ENCODE measurements around the gene ENTPD1.
A peak's percentile ranks its signal among the peaks of the same experiment; 100 is the strongest.

Gene ENTPD1

DNA sequence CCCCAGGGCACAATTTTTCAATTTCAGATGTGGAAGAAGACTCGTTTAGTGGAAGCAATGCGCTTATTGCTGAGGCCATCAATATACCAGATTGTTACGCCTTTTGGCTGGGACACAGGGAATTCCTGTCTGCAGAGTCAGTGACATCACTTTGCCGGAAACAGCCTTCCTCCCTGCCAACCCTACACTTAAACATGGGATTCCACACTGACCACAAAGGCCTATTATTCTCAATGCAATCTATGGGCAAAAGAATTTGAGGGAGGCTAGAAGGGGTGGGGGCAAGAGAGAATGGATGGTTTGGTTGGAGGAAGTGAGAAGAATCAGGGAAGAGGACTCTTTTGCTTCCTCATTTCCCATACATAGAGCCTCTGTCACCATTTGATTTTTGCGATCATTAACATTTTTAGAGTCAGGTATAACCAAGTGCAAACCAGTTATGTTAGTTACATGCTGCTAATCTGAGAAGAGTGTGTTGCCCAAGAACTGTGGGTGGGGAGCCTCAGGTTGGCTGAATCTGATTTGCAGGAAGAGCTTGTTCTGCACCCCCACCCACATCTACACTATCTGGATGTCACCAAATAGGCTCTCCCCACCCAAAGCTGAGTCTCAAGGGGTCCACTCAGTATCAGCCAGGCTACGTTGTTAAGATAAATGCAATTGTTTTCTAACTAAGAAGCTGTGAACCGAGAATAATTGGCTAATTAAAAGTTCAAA is 58.2 kb downstream of the ENTPD1 start:
- peak overlapping the region; percentile 11; the same call in 1 of the 2 replicates for H3K27ac ChIP-seq (ENCODE audit: low read length)
- peaks cover 44% of the 10 kb centered on the region for H3K36me3 ChIP-seq (replicated peaks; ENCODE audit: low read depth, low read length)
- no peak overlapping the region for H2AFZ ChIP-seq (ENCODE audit: low read depth, low read length)
- H3K9ac ChIP-seq (ENCODE audit: low read length), result no peak overlapping the region
- no peaks in the 10 kb centered on the region for H3K27me3 ChIP-seq (ENCODE audit: low read depth, low read length)
- no peak overlapping the region for H3K4me3 ChIP-seq (ENCODE audit: low read length)
- H4K20me1 ChIP-seq (ENCODE audit: insufficient read depth, low read length), result no peaks in the 10 kb centered on the region
- peak overlapping the region; percentile 32 for H3K4me2 ChIP-seq (ENCODE audit: low read length)
- no peaks in the 10 kb centered on the region for H3K9me3 ChIP-seq (ENCODE audit: insufficient read depth, low read length)
- H3K79me2 ChIP-seq (ENCODE audit: low read length), result peaks cover 11% of the 10 kb centered on the region; the same call in 1 of the 2 replicates
- H3K4me1 ChIP-seq (ENCODE audit: low read length), result peaks cover 51% of the 10 kb centered on the region
- TF ChIP-seq EZH2phosphoT487 (IDR thresholded peaks at IDR 0.05; ENCODE audit: low read depth), result no peak
- TF ChIP-seq CTCF (IDR thresholded peaks at IDR 0.05; ENCODE audit: low read depth, low read length), result no peak

- Histone ChIP-seq H3K27me3 (ENCODE audit: low read depth, low read length) (no peaks in the 10 kb centered on the region), H3K4me2 (ENCODE audit: low read length) (peak overlapping the region; percentile 21; the same call in 1 of the 2 replicates), H3K4me1 (ENCODE audit: low read length) (peaks cover 60% of the 10 kb centered on the region), H2AFZ (ENCODE audit: low read depth, low read length) (no peak overlapping the region), H4K20me1 (ENCODE audit: insufficient read depth, low read length) (no peaks in the 10 kb centered on the region), H3K27ac (ENCODE audit: low read length) (no peak overlapping the region), H3K4me3 (ENCODE audit: low read length) (no peak overlapping the region), H3K9ac (ENCODE audit: low read length) (no peak overlapping the region), H3K9me3 (ENCODE audit: insufficient read depth, low read length) (no peaks in the 10 kb centered on the region), H3K36me3 (replicated peaks; ENCODE audit: low read depth, low read length) (peaks cover 44% of the 10 kb centered on the region), H3K79me2 (ENCODE audit: low read length) (peaks cover 11% of the 10 kb centered on the region; the same call in 1 of the 2 replicates)
- TF ChIP-seq EZH2phosphoT487 (IDR thresholded peaks at IDR 0.05; ENCODE audit: low read depth), result no peak
- TF ChIP-seq CTCF (IDR thresholded peaks at IDR 0.05; ENCODE audit: low read depth, low read length), result no peak
Observed at GRCh38 chr10:95815133-95815532, 59.2 kb downstream of the ENTPD1 start.

DNA sequence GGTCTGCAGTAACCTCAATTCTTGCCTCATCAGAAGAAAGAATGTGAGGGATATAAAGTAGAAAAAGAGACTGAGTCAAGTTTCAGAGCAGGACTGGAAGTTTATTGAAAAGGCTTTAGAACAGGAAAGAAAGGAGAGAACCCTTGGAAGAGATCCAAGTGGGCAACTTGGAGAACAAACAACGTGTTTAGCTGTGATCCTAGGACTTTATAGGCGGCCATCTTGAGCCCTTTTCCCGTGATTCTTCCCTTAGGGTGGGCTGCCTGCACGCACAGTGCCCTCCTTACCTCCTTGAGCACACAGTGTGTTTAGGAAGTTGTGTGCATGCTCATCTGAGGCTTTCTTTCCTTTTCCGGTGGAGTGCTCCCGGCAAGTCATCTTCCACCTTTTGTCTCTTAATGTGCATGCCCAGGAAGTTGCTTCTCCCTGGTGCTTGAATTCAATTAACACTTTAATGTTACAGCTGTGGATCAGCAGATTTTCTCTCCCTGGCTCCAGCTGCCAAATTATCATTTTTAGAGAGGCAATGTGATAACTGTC is 59.8 kb downstream of the ENTPD1 start:
- no peak overlapping the region for H3K27ac ChIP-seq (ENCODE audit: low read length)
- no peak overlapping the region for H3K4me3 ChIP-seq (ENCODE audit: low read length)
- H3K79me2 ChIP-seq (ENCODE audit: low read length), result peaks cover 11% of the 10 kb centered on the region; the same call in 1 of the 2 replicates
- peaks cover 62% of the 10 kb centered on the region for H3K4me1 ChIP-seq (ENCODE audit: low read length)
- no peak overlapping the region for H3K4me2 ChIP-seq (ENCODE audit: low read length)
- TF ChIP-seq CTCF (IDR thresholded peaks at IDR 0.05; ENCODE audit: low read depth, low read length) (no peak), EZH2phosphoT487 (IDR thresholded peaks at IDR 0.05; ENCODE audit: low read depth) (no peak)
- H3K9me3 ChIP-seq (ENCODE audit: insufficient read depth, low read length), result no peaks in the 10 kb centered on the region
- no peak overlapping the region for H3K9ac ChIP-seq (ENCODE audit: low read length)
- H2AFZ ChIP-seq (ENCODE audit: low read depth, low read length), result no peak overlapping the region
- peaks cover 40% of the 10 kb centered on the region for H3K36me3 ChIP-seq (replicated peaks; ENCODE audit: low read depth, low read length)
- H3K27me3 ChIP-seq (ENCODE audit: low read depth, low read length), result no peaks in the 10 kb centered on the region
- H4K20me1 ChIP-seq (ENCODE audit: insufficient read depth, low read length), result no peaks in the 10 kb centered on the region

DNA sequence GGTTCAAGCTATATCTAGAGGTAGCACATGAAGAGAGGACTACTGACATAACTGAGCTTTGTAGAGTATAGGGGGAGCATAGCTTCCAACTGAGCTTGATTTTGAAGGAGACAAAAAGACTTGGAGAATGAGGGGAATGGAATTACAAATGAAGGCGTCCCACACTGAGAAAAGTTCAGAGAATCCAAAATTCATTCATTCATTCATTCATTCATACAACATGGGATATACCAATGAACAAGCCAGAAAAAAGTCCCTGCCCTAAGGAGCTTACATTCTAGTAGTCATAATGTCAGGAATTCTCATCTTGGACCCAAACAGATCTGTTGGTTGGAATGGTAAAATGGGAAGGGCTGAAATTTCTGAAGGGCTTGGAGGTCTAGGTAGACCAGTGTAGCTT is 62.0 kb downstream of the ENTPD1 start:
- H2AFZ ChIP-seq (ENCODE audit: low read depth, low read length), result no peak overlapping the region
- no peak overlapping the region for H3K4me2 ChIP-seq (ENCODE audit: low read length)
- no peaks in the 10 kb centered on the region for H4K20me1 ChIP-seq (ENCODE audit: insufficient read depth, low read length)
- peaks cover 30% of the 10 kb centered on the region for H3K36me3 ChIP-seq (replicated peaks; ENCODE audit: low read depth, low read length)
- H3K9ac ChIP-seq (ENCODE audit: low read length), result no peak overlapping the region
- H3K9me3 ChIP-seq (ENCODE audit: insufficient read depth, low read length), result no peaks in the 10 kb centered on the region
- H3K79me2 ChIP-seq (ENCODE audit: low read length), result peaks cover 18% of the 10 kb centered on the region; the same call in 1 of the 2 replicates
- H3K4me3 ChIP-seq (ENCODE audit: low read length), result no peak overlapping the region
- no peak for TF ChIP-seq EZH2phosphoT487 (IDR thresholded peaks at IDR 0.05; ENCODE audit: low read depth)
- TF ChIP-seq CTCF (IDR thresholded peaks at IDR 0.05; ENCODE audit: low read depth, low read length), result no peak
- peak overlapping the region; percentile 90 for H3K27ac ChIP-seq (ENCODE audit: low read length)
- no peaks in the 10 kb centered on the region for H3K27me3 ChIP-seq (ENCODE audit: low read depth, low read length)
- peaks cover 67% of the 10 kb centered on the region for H3K4me1 ChIP-seq (ENCODE audit: low read length)
